Aorta (tissue), 5 donors: ENCODE measurements around the gene TMEM59L. TPM values are rescaled to one million over a fixed set of nuclear protein-coding genes. Genes with fewer than 3 reads are reported as not detected.
"Not testable (repeated sequence)": the region's sequence is repeated elsewhere in the genome, so short reads cannot be mapped to it uniquely, and the experiment has no call there.

Experiments used
- ATAC-seq: fragments of 200-7000 bp; cut with Tn5 transposase; one replicate; pipeline ENCODE4 v1.9.1; 2022; ENCODE audit warnings: moderate library complexity; ENCODE audit not compliant: low FRiP score
- DNase-seq, 2 donors: peaks; one replicate each; pipeline ENCODE4 v3.0.0-alpha.2; 2020
- H3K27ac ChIP-seq, 2 donors: one replicate each; pipeline ENCODE4 v1.5.1; 2013; ENCODE audit warnings: low read length in 2 of 2, mild to moderate bottlenecking in 2 of 2, moderate library complexity in 2 of 2, control low read depth in 1 of 2, inconsistent platforms in 1 of 2, low read depth in 1 of 2
- H3K27me3 ChIP-seq, 2 donors: one replicate each; pipeline ENCODE4 v1.6.1; 2013; ENCODE audit warnings: control low read depth in 1 of 2, low read length in 1 of 2, mild to moderate bottlenecking in 1 of 2, moderate library complexity in 1 of 2; ENCODE audit not compliant: insufficient read depth in 2 of 2, control insufficient read depth in 1 of 2
- H3K36me3 ChIP-seq, 2 donors: one replicate each; pipeline ENCODE4 v1.6.1; 2013; ENCODE audit warnings: control low read depth in 1 of 2, low read length in 1 of 2, mild to moderate bottlenecking in 1 of 2; ENCODE audit not compliant: insufficient read depth in 2 of 2, control insufficient read depth in 1 of 2
- H3K4me1 ChIP-seq, 2 donors: one replicate each; pipeline ENCODE4 v1.6.1; 2013; ENCODE audit warnings: low read length in 2 of 2, control low read depth in 1 of 2, mild to moderate bottlenecking in 1 of 2, moderate library complexity in 1 of 2; ENCODE audit not compliant: insufficient read depth in 2 of 2, control insufficient read depth in 1 of 2
- H3K4me3 ChIP-seq, 2 donors: one replicate each; pipeline ENCODE4 v1.5.1; 2013; ENCODE audit warnings: low read length in 2 of 2, control low read depth in 1 of 2, mild to moderate bottlenecking in 1 of 2
- H3K9me3 ChIP-seq: one replicate; pipeline ENCODE4 v1.6.1; 2013; ENCODE audit warnings: mild to moderate bottlenecking, low read length; ENCODE audit not compliant: control insufficient read depth
- WGBS, 2 donors: extraction: QIAGEN DNeasy Blood & Tissue Kit; methylation state at CpG; one replicate each; pipeline ENCODE4 v1.1.7; 2013; 5-methylcytosine and 5-hydroxymethylcytosine counted together
- intact Hi-C, 2 donors: fragments of 100-400 bp; cut with DNase I; formaldehyde crosslinking; loops; one replicate each; pipeline versions ENCODE4 v1.14.2 to v1.15.0; 2022
- polyA plus RNA-seq, 2 donors: library from polyadenylated mRNA; stranded (reverse); fragments of 200-250 nt; gene quantifications; one replicate each; pipeline ENCODE4 v1.2.3, GENCODE V29; 2013
- total RNA-seq, 2 donors: library from RNA; stranded (reverse); fragmentation: NEBNext Ultra II Directional; extraction: Animal tissue kit (Norgen Biotek cat#: 25700); gene quantifications; one replicate each; pipeline ENCODE4 v1.2.1, GENCODE V29; 2021
- donor health status: healthy with polysubstance abuse.
- donor health status: Bipolar disorder and iron deficiency.
- donor health status: DM: no; HTN: no; CAD: no.
- donor health status: DM: no; HTN: no; CAD: no.
- donor health status: DM: yes; HTN: yes; CAD: no.

Gene TMEM59L
- total and polyA plus RNA-seq, 4 donors, result 0.97 to 8.9 (median 5.8) TPM

GRCh38 chr19:18597809-18598660 lies 14.6 kb upstream of the TMEM59L start:
- intact Hi-C loops, result loop anchor here in 1 of 2 donors (5.0 to 10.0 kb wide), 2 partner anchors 79 to 247 kb away; no protein-coding TSS in a partner anchor
- Histone ChIP-seq H3K9me3 (no peaks in the 10 kb centered on the region), H3K4me1 (no peaks in the 10 kb centered on the region), H3K36me3 (no peaks in the 10 kb centered on the region), H3K27ac (no peak overlapping the region), H3K27me3 (no peaks in the 10 kb centered on the region), H3K4me3 (no peak overlapping the region)
- DNase-seq, result no peak
- ATAC-seq, result no peak
- WGBS, 2 donors, result 48 to 49% methylated on average over 19 to 25 of the region's 25 CpGs

DNA sequence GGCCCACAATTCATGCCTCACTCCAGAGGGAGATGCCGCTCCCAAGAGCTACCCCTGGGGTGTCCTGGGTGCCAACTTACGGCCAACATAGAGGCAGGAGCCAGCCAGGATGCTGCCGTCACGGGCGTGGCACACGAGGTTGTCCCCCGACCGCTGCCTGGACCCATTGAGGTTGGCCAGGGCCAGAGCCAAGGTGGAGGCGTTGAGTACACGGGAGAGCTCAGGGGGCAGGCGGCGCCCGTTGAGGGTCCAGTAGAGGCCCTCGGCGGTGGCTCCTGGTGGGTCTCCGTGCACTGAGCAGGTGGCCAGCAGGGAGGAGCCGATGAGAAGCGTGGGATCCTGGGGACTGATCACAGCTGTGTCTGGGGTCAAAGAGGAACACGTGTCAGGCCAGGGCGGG lies 13.2 kb upstream of the TMEM59L start:
- no peak overlapping the region for H3K4me3 ChIP-seq
- ATAC-seq (no peak), DNase-seq (no peak)
- 88 to 91% methylated on average over 20 of the region's 20 CpGs for WGBS, 2 donors
- no peak overlapping the region for H3K27ac ChIP-seq
- no peaks in the 10 kb centered on the region for H3K36me3 ChIP-seq
- H3K4me1 ChIP-seq, result no peaks in the 10 kb centered on the region
- no peaks in the 10 kb centered on the region for H3K9me3 ChIP-seq
- no peaks in the 10 kb centered on the region for H3K27me3 ChIP-seq
- intact Hi-C loops, result loop anchor here in 1 of 2 donors (5.0 to 10.0 kb wide), 2 partner anchors 78 to 245 kb away; no protein-coding TSS in a partner anchor

DNA sequence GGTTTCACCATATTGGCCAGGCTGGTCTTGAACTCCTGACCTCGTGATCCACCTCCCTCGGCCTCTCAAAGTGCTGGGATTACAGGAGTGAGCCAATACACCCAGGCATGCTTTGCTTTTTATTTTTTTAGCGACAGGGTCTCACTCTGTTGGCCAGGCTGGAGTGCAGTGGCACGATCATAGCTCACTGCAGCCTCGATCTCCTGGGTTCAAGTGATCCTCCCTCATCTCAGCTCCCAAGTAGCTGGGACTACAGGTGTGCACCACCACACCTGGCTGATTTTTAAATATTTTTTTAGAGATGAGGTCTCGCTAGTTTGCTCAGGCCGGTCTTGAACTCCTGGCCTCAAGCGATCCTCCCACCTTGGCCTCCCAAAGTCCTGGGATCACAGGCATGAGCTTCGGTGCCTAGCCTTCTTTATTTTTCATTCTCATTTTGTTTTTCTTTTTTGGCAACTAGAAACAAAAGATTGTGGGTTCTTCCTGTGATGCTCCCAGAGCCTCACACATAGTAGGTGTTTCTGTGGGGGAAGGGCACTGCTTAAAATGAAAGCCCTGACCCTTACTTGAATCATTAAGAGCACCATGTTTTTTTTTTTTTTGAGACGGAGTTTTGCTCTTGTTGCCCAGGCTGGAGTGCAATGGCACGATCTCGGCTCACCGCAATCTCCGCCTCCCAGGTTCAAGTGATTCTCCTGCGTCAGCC lies 11.8 kb upstream of the TMEM59L start:
- DNase-seq, H3K4me3 ChIP-seq, H3K9me3 ChIP-seq, H3K27ac ChIP-seq, intact Hi-C loops, H3K36me3 ChIP-seq, H3K4me1 ChIP-seq, ATAC-seq, H3K27me3 ChIP-seq: not testable (repeated sequence)
- WGBS, 2 donors, result 91 to 92% methylated on average over 15 of the region's 15 CpGs

GRCh38 chr19:18601875-18602274 lies 10.8 kb upstream of the TMEM59L start:
- Histone ChIP-seq H3K4me1 (no peaks in the 10 kb centered on the region), H3K4me3 (no peak overlapping the region), H3K36me3 (no peaks in the 10 kb centered on the region), H3K27ac (no peak overlapping the region), H3K9me3 (no peaks in the 10 kb centered on the region), H3K27me3 (no peaks in the 10 kb centered on the region)
- no peak for ATAC-seq
- 88 to 91% methylated on average over 4 of the region's 4 CpGs for WGBS, 2 donors
- intact Hi-C loops, result no loop called here
- DNase-seq, result no peak

DNA sequence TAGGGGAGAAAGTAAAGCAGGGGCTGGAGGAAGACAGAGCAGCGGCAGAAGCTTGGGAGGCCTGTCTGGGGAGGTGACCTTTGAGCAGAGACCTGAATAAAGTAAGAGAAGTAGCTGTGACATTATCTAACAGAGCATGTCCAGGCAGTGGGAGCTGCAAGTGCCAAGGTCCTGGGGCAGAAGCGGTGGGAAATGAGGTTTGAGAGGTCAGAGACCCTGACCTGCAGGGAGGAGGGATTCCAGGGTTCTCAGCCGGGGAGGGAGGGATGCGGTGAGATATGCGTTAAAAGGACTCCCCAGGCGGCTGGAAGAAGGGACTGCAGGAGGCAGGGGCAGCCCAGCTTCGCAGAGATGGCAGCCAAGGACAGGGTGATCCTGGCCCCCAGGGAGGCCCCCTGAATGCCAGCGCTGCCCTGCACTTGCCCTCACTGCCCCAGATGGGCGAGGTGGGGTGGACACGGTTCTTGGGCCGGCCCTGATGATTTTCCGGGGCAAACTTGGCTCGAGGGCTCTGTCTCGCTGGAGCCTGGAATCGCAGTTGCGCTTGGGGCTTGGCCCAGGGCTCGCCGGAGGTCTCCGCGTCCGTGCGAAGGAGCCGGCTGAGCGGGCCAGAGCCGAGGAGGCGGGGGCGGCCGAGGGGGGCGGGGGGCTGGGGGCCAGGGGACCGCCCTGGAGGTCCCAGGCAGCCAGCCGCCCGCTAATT lies 9.3 kb upstream of the TMEM59L start:
- Histone ChIP-seq H3K36me3 (no peaks in the 10 kb centered on the region), H3K4me3 (no peak overlapping the region), H3K27me3 (no peaks in the 10 kb centered on the region), H3K4me1 (no peaks in the 10 kb centered on the region), H3K9me3 (no peaks in the 10 kb centered on the region), H3K27ac (no peak overlapping the region)
- intact Hi-C loops, result no loop called here
- no peak for ATAC-seq
- DNase-seq, result no peak
- 8 to 13% methylated on average over 20 to 32 of the region's 32 CpGs for WGBS, 2 donors

DNA sequence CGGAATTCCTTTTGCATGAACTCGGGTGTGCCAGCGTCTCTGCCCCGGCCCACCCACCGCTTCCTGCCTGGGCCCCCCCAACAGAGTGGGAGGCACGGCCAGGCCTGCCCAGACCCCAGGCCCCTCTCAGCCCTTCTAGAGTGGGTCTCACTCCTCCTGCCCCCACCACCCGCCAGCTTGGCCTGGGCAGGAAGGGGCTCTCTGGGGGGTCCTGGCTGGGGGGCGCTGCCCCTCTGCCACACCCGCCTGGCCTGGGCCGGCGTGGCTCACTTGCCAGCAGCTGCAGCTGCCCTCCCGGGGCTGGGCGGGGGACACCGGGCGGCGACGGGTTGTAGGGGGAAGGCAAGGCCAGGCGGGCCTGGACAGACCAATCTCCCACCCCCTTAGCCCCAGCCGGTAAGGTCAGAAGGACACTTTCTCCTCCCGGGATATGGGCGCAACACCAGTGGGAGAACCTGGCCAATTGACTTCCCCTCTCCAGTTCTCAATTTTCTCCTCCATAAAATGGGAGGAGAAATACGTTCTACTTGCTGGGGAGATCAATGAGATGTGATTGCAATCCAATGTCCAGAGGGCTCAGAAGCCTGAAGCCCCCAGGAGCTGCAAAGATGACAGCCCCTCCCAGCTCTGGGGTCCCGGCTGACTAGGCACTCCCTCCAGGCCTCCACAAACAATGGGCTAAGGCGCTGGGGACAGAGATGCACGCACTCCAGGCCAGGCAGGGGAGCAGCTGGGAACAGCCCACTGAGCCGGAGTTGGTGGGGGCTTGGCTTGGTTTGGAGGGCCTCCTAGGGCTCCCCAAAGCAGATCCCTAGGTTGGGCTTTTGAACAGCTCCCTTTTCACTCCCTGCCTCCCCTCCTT lies 8.5 kb upstream of the TMEM59L start:
- whole genome bisulfite sequencing, 2 donors, result 29 to 33% methylated on average over 22 to 26 of the region's 26 CpGs
- Histone ChIP-seq H3K27ac (no peak overlapping the region), H3K27me3 (no peaks in the 10 kb centered on the region)

DNA sequence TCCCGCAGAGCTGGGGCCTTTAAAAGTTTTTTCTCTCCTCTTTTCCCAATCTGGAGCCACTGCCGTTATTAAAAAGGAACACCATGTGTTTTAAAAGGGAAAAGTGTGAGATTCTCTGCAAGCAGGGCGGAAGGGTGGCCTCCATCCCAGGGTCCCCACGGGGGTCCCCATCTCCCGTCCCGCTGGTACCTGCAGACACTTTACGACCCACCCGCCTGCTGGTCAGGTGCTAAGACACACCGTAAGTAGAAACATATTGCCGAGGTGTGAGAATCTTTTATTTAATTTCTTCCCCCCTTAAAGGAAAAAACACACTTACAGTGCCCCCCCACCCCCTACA lies 7.9 kb upstream of the TMEM59L start:
- Histone ChIP-seq H3K36me3 (no peaks in the 10 kb centered on the region), H3K27ac (no peak overlapping the region), H3K4me3 (no peak overlapping the region), H3K4me1 (no peaks in the 10 kb centered on the region), H3K27me3 (no peaks in the 10 kb centered on the region), H3K9me3 (no peaks in the 10 kb centered on the region)
- ATAC-seq (no peak), DNase-seq (no peak)
- intact Hi-C loops, result no loop called here
- 30 to 31% methylated on average over 10 of the region's 10 CpGs for WGBS, 2 donors

More for the DNA sequence above, 8.5 kb upstream of the TMEM59L start:
- Histone ChIP-seq H3K4me1 (no peaks in the 10 kb centered on the region), H3K4me3 (no peak overlapping the region), H3K36me3 (no peaks in the 10 kb centered on the region), H3K9me3 (no peaks in the 10 kb centered on the region)
- intact Hi-C loops, result no loop called here
- ATAC-seq (no peak), DNase-seq (no peak)

GRCh38 chr19:18605196-18605545 lies 7.5 kb upstream of the TMEM59L start:
- DNase-seq (no peak), ATAC-seq (peak; percentile 16)
- Histone ChIP-seq H3K4me1 (no peaks in the 10 kb centered on the region), H3K36me3 (no peaks in the 10 kb centered on the region), H3K9me3 (no peaks in the 10 kb centered on the region), H3K27ac (no peak overlapping the region), H3K27me3 (no peaks in the 10 kb centered on the region), H3K4me3 (no peak overlapping the region)
- intact Hi-C loops, result no loop called here
- 17 to 20% methylated on average over 13 to 17 of the region's 17 CpGs for WGBS, 2 donors
